ENCODE measurements around the gene FOCAD. TPM values are rescaled to one million over a fixed set of nuclear protein-coding genes. Genes with fewer than 3 reads are reported as not detected.

FOCAD gene
- total RNA-seq, 1 experiment from 2014 or later, result 23.8 TPM

DNA sequence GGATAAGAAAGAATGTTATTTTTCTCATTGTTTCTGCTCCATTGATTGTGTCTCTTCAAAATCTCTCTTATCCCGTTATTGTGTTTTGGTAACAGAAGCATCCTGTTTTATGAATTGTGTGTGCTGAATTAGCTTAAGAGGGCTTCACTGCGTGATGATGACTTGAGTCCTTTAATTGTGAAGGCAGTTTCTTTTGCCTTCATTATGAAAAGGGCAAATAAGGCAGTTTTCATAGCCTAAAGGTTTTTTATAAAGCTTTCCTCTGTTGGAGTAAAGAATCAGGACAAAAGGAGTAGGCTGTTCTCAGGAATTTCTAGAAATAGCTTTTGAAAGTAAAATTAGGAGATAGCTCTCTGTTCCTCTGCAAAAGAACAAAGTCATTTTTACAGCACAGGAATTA, 169.8 kb downstream of the FOCAD start:
- intact Hi-C loops (cut with micrococcal nuclease; ENCODE audit: unreplicated experiment), result no loop called here
- peaks cover 11% of the 10 kb centered on the region for H3K9me3 Mint-ChIP-seq (ENCODE audit: low read depth, unreplicated experiment)
- no TSS peak for BruUV-seq (replicated peaks)
- H3K36me3 Mint-ChIP-seq (ENCODE audit: insufficient read depth, unreplicated experiment), result no peaks in the 10 kb centered on the region
- H3K27ac Mint-ChIP-seq (ENCODE audit: unreplicated experiment), result no peak overlapping the region
- CTCF ChIA-PET, result no interaction called here
- H3K4me1 Mint-ChIP-seq (ENCODE audit: low read depth, unreplicated experiment), result no peaks in the 10 kb centered on the region
- TF ChIP-seq, protein P1, sequence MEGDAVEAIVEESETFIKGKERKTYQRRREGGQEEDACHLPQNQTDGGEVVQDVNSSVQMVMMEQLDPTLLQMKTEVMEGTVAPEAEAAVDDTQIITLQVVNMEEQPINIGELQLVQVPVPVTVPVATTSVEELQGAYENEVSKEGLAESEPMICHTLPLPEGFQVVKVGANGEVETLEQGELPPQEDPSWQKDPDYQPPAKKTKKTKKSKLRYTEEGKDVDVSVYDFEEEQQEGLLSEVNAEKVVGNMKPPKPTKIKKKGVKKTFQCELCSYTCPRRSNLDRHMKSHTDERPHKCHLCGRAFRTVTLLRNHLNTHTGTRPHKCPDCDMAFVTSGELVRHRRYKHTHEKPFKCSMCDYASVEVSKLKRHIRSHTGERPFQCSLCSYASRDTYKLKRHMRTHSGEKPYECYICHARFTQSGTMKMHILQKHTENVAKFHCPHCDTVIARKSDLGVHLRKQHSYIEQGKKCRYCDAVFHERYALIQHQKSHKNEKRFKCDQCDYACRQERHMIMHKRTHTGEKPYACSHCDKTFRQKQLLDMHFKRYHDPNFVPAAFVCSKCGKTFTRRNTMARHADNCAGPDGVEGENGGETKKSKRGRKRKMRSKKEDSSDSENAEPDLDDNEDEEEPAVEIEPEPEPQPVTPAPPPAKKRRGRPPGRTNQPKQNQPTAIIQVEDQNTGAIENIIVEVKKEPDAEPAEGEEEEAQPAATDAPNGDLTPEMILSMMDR (IDR thresholded peaks at IDR 0.05; ENCODE audit: unreplicated experiment), result no peak
- no peak overlapping the region for H3K4me3 Mint-ChIP-seq (ENCODE audit: low read depth, unreplicated experiment)
- H3K27me3 Mint-ChIP-seq (ENCODE audit: unreplicated experiment), result no peaks in the 10 kb centered on the region
- DNase-seq, result no peak

DNA sequence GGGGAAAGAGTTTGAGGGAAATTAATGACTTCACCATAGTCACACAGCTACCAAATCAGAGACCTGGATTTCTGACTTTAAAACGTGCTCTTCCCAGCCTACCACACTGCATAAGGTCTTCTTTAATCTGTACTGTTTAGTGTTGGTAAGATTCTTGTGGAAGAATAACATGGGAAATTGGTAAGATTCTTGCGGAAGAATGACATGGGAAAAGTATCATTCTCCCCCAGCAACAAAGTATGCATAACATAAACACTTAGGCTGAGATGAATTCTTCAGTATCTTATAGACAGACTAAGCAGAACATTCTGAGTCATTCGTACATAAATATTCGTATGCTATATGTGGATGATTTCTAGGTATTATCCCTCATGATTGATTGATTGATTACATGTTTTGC, 170.4 kb downstream of the FOCAD start:
- intact Hi-C loops (cut with micrococcal nuclease; ENCODE audit: unreplicated experiment), result no loop called here
- CTCF ChIA-PET, result no interaction called here
- Mint-ChIP-seq H3K4me3 (ENCODE audit: low read depth, unreplicated experiment) (no peak overlapping the region), H3K27me3 (ENCODE audit: unreplicated experiment) (no peaks in the 10 kb centered on the region), H3K9me3 (ENCODE audit: low read depth, unreplicated experiment) (peaks cover 11% of the 10 kb centered on the region), H3K36me3 (ENCODE audit: insufficient read depth, unreplicated experiment) (no peaks in the 10 kb centered on the region), H3K4me1 (ENCODE audit: low read depth, unreplicated experiment) (no peaks in the 10 kb centered on the region), H3K27ac (ENCODE audit: unreplicated experiment) (no peak overlapping the region)
- no TSS peak for BruUV-seq (replicated peaks)
- TF ChIP-seq, protein P1 (IDR thresholded peaks at IDR 0.05; ENCODE audit: unreplicated experiment), result no peak
- DNase-seq, result no peak

DNA sequence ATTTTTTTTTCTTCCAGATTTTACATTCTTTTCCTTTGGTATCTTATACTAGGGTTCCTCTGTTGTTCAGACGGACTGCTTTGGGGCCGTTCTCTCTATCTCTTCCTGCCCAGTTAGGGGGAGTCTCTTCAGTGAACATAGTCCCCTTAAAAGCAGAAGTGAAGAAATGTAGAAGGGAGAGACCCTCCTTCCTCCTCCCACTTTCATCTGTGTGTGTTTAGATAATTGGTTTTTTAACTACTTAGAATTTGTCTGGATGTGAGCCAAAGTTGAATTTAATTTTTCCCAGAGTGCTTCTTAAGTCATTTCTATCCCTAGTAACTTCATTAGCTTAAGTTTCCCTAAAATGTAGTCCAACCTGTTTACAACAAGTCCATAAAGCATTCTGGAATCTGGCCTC, 179.9 kb downstream of the FOCAD start:
- intact Hi-C loops (cut with micrococcal nuclease; ENCODE audit: unreplicated experiment), result no loop called here

DNA sequence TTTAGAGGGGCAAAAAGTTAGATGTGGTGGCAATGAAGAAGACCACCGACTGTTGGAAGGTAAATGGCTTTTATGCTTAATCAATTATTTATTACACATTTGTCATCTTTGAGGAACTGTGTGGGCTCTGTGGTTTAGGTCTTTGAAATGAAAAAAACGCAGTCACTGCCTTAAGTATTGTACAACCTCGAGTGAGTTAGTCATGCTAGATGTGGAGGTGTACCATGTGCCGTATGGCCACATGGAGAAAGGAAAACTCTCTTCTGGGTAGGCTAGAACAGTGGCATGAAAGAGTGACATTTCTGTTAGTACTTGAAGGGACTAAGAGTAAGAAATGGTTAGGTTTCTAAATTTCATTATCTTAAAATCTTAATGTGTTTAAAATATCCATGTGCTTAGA, 181.3 kb downstream of the FOCAD start:
- Mint-ChIP-seq H3K36me3 (ENCODE audit: insufficient read depth, unreplicated experiment) (no peaks in the 10 kb centered on the region), H3K4me1 (ENCODE audit: low read depth, unreplicated experiment) (no peaks in the 10 kb centered on the region), H3K9me3 (ENCODE audit: low read depth, unreplicated experiment) (no peaks in the 10 kb centered on the region), H3K27me3 (ENCODE audit: unreplicated experiment) (no peaks in the 10 kb centered on the region), H3K27ac (ENCODE audit: unreplicated experiment) (no peak overlapping the region), H3K4me3 (ENCODE audit: low read depth, unreplicated experiment) (no peak overlapping the region)
- TF ChIP-seq, protein P1 (IDR thresholded peaks at IDR 0.05; ENCODE audit: unreplicated experiment), result no peak
- CTCF ChIA-PET, result no interaction called here
- intact Hi-C loops (cut with micrococcal nuclease; ENCODE audit: unreplicated experiment), result no loop called here
- no TSS peak for BruUV-seq (replicated peaks)
- DNase-seq, result no peak

More for the DNA sequence above, 179.9 kb downstream of the FOCAD start:
- no peak overlapping the region for H3K4me3 Mint-ChIP-seq (ENCODE audit: low read depth, unreplicated experiment)
- H3K36me3 Mint-ChIP-seq (ENCODE audit: insufficient read depth, unreplicated experiment), result no peaks in the 10 kb centered on the region
- H3K4me1 Mint-ChIP-seq (ENCODE audit: low read depth, unreplicated experiment), result no peaks in the 10 kb centered on the region
- H3K27me3 Mint-ChIP-seq (ENCODE audit: unreplicated experiment), result no peaks in the 10 kb centered on the region
- DNase-seq, result no peak
- no peaks in the 10 kb centered on the region for H3K9me3 Mint-ChIP-seq (ENCODE audit: low read depth, unreplicated experiment)
- CTCF ChIA-PET, result no interaction called here
- no TSS peak for BruUV-seq (replicated peaks)
- no peak overlapping the region for H3K27ac Mint-ChIP-seq (ENCODE audit: unreplicated experiment)
- TF ChIP-seq, protein P1 (IDR thresholded peaks at IDR 0.05; ENCODE audit: unreplicated experiment), result no peak

DNA sequence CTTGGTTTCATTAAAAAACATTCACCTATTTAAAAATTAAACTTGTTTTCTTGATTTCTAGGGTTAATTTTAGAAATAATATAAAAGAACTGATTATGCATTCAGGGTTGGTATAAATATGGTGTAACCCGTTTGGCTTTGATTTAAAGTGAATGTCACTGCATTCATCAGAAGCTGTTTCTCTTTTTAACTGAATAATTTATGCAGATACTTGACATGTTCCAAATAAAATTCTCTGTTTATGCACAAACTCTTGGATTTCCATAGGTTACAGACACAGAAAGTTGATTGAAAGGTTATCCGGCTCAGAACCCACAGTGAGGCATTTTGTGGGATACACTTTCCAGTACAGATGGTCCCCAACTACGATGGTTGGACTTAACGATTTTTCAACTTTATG, 186.1 kb downstream of the FOCAD start:
- intact Hi-C loops (cut with micrococcal nuclease; ENCODE audit: unreplicated experiment), result no loop called here
- H3K27ac Mint-ChIP-seq (ENCODE audit: unreplicated experiment), result no peak overlapping the region
- H3K27me3 Mint-ChIP-seq (ENCODE audit: unreplicated experiment), result no peaks in the 10 kb centered on the region
- CTCF ChIA-PET, result no interaction called here
- no peak overlapping the region for H3K4me3 Mint-ChIP-seq (ENCODE audit: low read depth, unreplicated experiment)
- H3K4me1 Mint-ChIP-seq (ENCODE audit: low read depth, unreplicated experiment), result no peaks in the 10 kb centered on the region
- no TSS peak for BruUV-seq (replicated peaks)
- H3K9me3 Mint-ChIP-seq (ENCODE audit: low read depth, unreplicated experiment), result no peaks in the 10 kb centered on the region
- no peak for DNase-seq
- H3K36me3 Mint-ChIP-seq (ENCODE audit: insufficient read depth, unreplicated experiment), result no peaks in the 10 kb centered on the region
- TF ChIP-seq, protein P1 (IDR thresholded peaks at IDR 0.05; ENCODE audit: unreplicated experiment), result no peak

Measured in Calu3 (cell line).